Activated CD4-positive, CD25-positive, alpha-beta regulatory T cell treated with anti-CD3 and anti-CD28 coated beads, Interleukin-2, amount 50 U/mL, for 16 hours (primary cell): Measurements from ENCODE around the gene PSMD14.
A peak's percentile ranks its signal among the peaks of the same experiment; 100 is the strongest.
"Not testable (repeated sequence)": the region's sequence is repeated elsewhere in the genome, so short reads cannot be mapped to it uniquely, and the experiment has no call there.

ENCODE experiments used
- DNase-seq: peaks from one replicate; pipeline ENCODE4 v3.0.0-alpha.2; 2020; ENCODE audit warnings: low read depth, low spot score

PSMD14 gene

GRCh38 chr2:161308178-161308955 is at the start of gene PSMD14:
Gene PSMD14, plus strand, starts transcription at chr2:161308425. Its CDS starts 10,401 bp downstream, at chr2:161318826.
- DNase-seq = peak; percentile 83

DNA sequence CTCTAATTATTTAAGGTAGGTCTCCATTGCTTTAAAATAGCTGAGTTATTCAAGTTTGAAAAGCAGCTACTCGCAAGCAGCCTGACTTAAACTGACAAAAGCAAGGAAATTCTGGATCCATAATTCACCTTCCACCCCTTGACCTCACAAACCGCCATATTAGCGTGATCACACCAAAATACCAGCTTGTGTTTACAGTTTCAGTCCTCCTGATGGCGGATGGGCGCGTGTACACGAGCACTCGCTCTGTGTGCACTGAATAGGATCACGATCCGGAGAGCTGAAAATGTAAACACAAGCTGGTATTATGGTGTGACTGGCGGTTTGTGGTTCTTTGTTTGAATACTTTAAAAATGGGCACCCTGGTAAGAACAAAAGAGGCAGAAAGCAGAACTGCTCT is 42.4 kb upstream of the PSMD14 start:
- no peak for DNase-seq

DNA sequence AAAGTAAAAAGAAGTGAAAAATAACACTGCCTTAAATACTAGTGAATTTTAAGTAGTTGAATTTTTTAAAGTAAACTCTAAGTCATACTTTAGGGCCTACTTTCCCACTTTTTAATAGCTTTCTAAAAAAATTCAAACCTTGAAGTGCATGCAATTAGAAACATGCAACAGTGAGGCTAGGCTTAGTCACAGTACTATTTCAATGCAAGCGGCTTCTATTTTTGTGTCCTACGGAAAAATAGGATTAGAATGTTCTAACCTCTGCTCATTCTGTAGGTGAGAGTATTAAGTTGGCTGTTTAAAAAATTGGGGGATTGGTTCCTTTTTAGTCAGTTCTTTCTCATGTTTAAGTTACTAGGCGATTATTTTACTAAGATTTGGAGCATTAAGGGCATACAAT is 39.1 kb upstream of the PSMD14 start:
- DNase-seq = no peak

GRCh38 chr2:161273038-161273760 is 35.0 kb upstream of the PSMD14 start:
- no peak for DNase-seq

GRCh38 chr2:161278564-161279229 is 29.5 kb upstream of the PSMD14 start:
- DNase-seq = peak; percentile 36

- not testable (repeated sequence) for DNase-seq
Observed at GRCh38 chr2:161279230-161279815, 28.9 kb upstream of the PSMD14 start.

DNA sequence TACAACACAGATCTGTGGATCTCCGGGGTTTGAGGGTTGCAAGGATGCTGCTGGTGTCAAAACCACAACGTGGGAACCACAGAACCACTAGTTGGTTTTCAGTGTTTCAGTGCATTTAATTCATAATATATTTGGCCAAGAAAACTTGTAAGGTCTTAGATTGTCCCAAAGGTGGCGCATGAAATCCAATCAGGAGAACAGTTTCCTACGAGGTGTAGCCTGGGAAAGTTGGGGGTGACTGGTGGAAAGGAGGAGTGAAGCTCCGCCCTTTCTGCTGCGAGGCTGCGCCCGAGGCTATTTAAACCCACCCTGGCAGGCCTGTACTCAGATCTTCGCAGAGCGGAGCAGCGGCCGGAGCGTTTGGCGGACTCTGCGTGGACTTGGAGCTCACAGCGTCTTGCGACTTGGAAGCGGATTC is 27.3 kb upstream of the PSMD14 start:
- peak; percentile 54 for DNase-seq

DNA sequence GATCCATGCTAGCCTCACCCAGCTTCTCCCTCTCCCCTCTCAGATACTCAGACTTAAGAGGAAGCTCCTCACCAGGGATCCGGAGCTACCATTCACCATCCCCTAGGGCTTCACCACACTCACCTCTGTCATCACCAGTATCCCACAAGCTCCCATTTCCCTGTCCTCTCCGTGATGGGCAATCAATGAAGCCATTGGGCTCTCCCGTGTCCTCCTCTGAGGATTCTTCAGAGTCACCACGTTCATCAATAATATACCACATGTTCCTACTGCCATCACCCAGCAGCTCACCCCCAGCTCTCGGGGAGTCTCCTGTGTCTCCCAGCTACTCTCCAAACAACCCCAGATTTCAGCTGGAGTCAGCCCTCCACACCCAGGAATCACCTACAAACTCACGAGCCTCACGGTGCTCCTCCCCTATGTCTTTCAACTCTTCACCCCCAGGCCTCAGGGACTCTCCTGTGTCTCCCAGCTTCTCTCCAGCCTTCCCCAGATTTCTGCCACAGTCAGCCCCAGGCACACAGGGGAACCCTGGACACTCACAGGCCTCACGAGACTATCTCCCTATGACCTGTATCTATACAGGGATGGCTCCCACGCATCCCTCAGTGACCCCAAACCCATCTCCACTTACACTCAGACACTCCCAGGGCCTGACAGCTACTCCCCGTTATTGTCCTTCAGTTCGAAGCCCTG is 26.5 kb upstream of the PSMD14 start:
- DNase-seq = not testable (repeated sequence)

DNA sequence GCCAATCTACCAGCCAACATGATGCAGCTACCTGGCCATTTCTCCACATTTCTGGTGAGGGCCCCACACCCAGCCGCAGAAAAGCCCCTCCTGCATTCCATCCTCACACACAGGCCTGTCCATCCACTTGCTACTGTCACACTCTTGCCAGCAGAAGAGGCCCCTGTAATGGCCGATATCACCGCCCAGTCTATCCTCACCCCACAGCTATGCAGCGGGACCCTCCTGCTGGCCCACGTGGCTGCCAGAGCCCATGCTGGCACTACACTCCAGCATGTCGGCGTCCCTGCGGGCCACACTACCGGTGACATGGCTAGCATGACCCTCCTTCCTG is 25.9 kb upstream of the PSMD14 start:
- not testable (repeated sequence) for DNase-seq

DNA sequence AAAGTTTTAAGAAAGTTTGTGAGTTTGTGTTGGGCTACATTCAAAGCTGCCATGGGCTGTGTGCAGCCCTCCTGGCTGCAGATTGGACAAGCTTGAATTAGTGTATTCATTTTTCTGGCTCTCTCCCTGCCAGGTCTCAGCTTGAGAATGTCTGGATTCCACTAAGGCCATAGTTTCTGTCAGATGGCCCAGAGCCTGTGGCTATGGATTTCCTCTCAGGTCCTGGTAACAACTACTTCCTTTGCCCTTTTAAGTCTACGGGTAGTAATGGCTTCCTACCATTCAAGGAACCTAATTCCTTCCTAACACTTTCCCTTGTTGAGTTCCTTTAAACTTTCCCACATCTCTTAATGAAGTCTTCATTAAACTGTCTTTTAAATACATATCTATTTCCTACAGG is 24.3 kb upstream of the PSMD14 start:
- no peak for DNase-seq

- DNase-seq = no peak
Observed at GRCh38 chr2:161303535-161304050, 4.6 kb upstream of the PSMD14 start.

- no peak for DNase-seq
Observed at GRCh38 chr2:161306919-161307318, 1.3 kb upstream of the PSMD14 start.

GRCh38 chr2:161307676-161308075 is 549 bp upstream of the PSMD14 start:
- DNase-seq = no peak

GRCh38 chr2:161312996-161313395 is 4.8 kb downstream of the PSMD14 start:
- no peak for DNase-seq

DNA sequence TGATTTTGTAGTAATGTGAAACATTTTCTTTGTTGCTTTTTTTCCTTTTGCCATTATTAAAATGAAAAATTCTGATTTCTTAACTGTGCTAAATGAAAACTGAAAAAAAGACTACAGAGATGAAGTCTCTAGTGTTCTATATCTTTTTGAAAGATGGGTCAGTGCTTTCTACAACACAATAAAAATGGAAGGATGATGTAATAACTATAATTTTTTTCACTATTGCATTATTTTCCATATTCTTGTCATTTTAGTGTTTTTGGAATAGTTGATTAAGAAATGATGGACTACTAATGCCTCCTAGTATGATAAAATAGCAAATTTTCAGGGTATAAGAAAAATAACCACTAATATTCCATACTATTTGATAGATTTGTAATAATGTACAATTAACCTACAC is 7.2 kb downstream of the PSMD14 start:
- DNase-seq = no peak

- DNase-seq = no peak
Observed at GRCh38 chr2:161316701-161317100, 8.5 kb downstream of the PSMD14 start.

DNA sequence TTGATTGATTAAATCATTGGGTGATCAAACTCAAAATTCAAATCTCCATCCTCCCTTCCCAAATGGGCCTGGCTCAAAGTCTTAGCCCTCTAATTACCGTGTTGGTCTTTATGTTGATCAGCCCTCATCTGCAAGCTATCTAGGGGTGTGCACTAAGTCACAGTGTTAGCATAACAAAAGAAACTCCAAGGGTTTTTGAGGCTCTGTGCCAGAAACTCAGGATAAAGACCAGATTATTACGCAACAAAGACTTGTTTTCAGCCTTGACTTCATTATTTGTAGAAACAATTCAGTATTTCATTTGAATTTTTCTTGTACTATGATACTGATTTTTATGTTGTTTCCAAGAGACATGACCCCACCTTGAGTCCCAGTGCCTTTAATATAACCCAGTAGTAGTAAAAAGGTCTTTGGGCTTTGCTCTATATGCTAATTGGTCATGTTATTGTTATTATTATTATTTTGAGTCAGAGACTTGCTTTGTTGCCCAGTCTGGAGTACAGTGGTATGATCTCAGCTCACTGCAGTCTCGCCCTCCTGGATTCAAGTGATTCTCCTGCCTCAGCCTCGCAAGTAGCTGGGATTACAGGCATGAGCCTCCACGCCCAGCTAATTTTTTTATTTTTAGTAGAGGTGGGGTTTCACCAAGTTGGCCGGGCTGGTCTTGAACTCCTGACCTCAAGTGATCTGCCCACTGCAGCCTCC is 13.9 kb downstream of the PSMD14 start:
- DNase-seq = no peak

GRCh38 chr2:161324876-161325275 is 16.7 kb downstream of the PSMD14 start:
- no peak for DNase-seq

GRCh38 chr2:161327582-161327981 is 19.4 kb downstream of the PSMD14 start:
- no peak for DNase-seq

GRCh38 chr2:161332371-161332967 is 24.2 kb downstream of the PSMD14 start:
- no peak for DNase-seq
